HAP-1 (cell line): ENCODE measurements around the gene MADD.
A peak's percentile ranks its signal among the peaks of the same experiment; 100 is the strongest.

ENCODE experiments used
- DNase-seq, 2 experiments: peaks; one replicate each; pipeline ENCODE4 v3.0.0-alpha.2; 2016 to 2020; ENCODE audit warnings: low spot score in 2 of 2
- H3K27me3 ChIP-seq: fragments of 250-450 bp; sonication (Bioruptor Pico); 2 replicates; pipeline ENCODE4 v1.5.1; 2020; ENCODE audit warnings: low read depth, mild to moderate bottlenecking, moderate library complexity
- H3K36me3 ChIP-seq: fragments of 250-450 bp; sonication (Bioruptor Pico); replicated peaks from 2 replicates; pipeline ENCODE4 v1.5.1; 2020; ENCODE audit warnings: mild to moderate bottlenecking
- H3K4me1 ChIP-seq: fragments of 250-450 bp; sonication (Bioruptor Pico); 2 replicates; pipeline ENCODE4 v1.5.1; 2020; ENCODE audit warnings: mild to moderate bottlenecking
- H3K4me3 ChIP-seq: fragments of 250-450 bp; sonication (Bioruptor Pico); 2 replicates; pipeline ENCODE4 v1.5.1; 2020; ENCODE audit warnings: mild to moderate bottlenecking, moderate library complexity
- H3K9me3 ChIP-seq: fragments of 250-450 bp; sonication (Bioruptor Pico); 2 replicates; pipeline ENCODE4 v1.5.1; 2020; ENCODE audit warnings: mild to moderate bottlenecking, moderate library complexity
- in situ Hi-C: fragments of 300-500 bp; cut with MboI; formaldehyde crosslinking; loops from 3 replicates; pipeline ENCODE4 v1.14.3; 2020; ENCODE audit warnings: low sequenced_read_pairs, inconsistent platforms, mixed read lengths

Gene MADD

DNA sequence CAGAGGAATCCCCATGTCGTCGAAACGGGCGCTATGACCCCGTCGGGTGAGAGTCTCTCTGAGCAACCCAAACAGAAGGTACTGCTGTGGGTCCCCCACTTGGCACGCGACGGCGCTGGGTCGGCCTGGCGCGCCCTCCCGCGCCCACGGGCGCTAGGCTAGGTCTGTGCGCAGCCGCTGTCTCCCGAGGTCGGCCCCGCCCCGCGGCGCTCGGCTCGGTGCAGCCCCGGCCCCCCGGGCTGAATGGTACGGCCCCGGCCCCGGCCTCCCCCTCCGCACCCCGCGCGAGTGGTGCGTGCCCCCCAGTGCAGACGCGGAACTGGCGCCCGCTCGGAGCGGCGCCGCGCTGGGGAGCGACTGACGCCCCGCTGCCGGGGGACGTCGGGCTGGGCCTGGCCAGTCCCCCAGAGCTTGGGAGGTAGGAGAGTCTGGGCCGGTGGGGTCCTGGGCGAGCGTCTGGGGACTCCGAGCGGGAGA, at the start of gene MADD:
TSS of gene MADD (plus strand) at position 305 of the 477 bp plus-strand sequence.
- H3K4me3 ChIP-seq: peak within 1 kb of the TSS; percentile 57
- in situ Hi-C loops: loop anchor here (5.0 kb wide), 1 partner anchor 93 kb away; the partner anchor contains the start of gene ARFGAP2
- no peaks in the 10 kb centered on the region for H3K27me3 ChIP-seq
- peaks cover 19% of the 10 kb centered on the region for H3K4me1 ChIP-seq
- H3K9me3 ChIP-seq: no peaks in the 10 kb centered on the region
- H3K36me3 ChIP-seq: peaks cover 6% of the 10 kb centered on the region
- DNase-seq: peak; percentile 72 to 89

DNA sequence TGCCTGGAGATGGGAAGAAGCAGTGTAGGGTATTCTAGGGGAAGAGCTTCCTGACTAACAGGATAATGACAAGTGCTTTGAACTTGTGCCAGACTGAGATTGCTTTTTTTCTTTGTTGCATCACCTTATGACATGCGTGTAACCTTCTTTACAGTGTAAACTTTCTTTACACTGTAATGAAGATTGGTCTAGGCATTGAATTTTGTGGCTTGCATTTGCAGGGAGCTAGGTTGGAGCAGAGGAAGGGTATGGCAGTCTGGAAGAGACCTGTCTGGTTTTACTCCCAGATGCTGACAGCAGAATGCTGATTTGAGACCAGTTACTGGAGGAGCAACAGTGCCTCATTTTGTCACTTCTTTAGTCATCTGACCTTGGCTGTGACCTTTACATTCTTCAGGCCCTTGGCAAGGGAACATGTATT, 49.5 kb upstream of the MADD start:
- in situ Hi-C loops: no loop called here
- H3K9me3 ChIP-seq: no peaks in the 10 kb centered on the region
- peaks cover 15% of the 10 kb centered on the region for H3K4me1 ChIP-seq
- no peak for DNase-seq
- peaks cover 46% of the 10 kb centered on the region for H3K36me3 ChIP-seq
- H3K27me3 ChIP-seq: no peaks in the 10 kb centered on the region
- H3K4me3 ChIP-seq: no peak overlapping the region

DNA sequence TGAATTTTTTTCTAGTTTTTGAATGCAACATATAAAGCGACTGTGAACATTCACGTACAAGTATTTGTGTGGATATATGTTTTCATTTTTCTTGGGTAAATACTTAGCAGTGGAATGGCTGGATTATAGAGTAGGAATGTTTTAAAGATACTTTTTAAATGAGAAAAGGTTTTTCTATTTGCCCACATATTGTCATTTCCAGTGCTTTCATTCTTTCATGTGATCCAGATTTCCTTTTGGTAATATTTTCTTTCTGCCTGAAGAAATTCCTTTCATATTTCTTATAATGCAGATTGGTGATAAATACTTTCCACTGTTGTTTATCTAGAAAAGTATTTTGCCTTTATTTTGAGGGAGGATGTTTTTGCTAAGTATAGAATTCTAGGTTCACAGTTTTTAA, 47.2 kb upstream of the MADD start:
- in situ Hi-C loops: no loop called here
- no peaks in the 10 kb centered on the region for H3K9me3 ChIP-seq
- no peaks in the 10 kb centered on the region for H3K27me3 ChIP-seq
- no peak for DNase-seq
- H3K4me3 ChIP-seq: no peak overlapping the region
- peaks cover 48% of the 10 kb centered on the region for H3K36me3 ChIP-seq
- peaks cover 2% of the 10 kb centered on the region; the same call in 1 of the 2 replicates for H3K4me1 ChIP-seq

DNA sequence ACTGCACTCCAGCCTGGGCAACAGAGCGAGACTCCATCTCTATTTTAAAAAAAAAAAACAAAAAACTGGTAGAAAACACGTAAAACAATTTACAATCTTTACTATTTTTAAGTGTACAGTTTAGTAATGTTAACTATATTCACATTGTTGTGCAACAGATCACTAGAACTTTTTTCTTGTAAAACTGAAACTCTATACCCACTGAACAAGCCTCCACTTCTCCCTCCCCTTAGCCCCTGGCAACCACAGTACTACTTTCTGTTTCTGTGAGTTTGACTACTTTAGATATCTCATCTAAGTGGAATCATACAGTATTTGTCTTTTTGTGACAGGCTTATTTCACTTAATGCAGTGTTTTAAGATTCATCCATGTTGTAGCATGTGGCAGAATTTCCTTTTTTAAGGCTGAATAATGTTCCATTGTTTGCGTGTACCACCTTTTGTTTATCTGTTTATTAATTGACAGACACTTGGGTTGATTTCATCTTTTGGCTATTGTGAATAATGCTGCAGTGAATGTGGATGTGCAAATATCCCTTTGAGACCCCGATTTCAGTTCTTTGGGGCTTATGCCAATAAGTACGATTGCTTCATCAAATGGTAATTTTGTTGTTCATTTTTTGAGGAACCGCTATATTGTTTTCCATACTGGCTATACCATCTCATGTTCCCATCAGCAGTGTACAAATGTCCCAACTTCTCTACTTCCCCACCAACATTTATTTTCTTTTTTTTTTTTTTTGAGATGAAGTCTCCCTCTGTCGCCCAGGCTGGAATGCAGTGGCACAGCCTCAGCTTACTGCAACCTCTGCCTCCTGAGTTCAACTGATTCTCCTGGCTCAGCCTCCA, 44.2 kb upstream of the MADD start:
- in situ Hi-C loops: no loop called here
- no peak for DNase-seq
- peaks cover 34% of the 10 kb centered on the region for H3K36me3 ChIP-seq
- no peaks in the 10 kb centered on the region for H3K27me3 ChIP-seq
- H3K4me1 ChIP-seq: no peaks in the 10 kb centered on the region
- H3K9me3 ChIP-seq: no peaks in the 10 kb centered on the region
- no peak overlapping the region for H3K4me3 ChIP-seq

DNA sequence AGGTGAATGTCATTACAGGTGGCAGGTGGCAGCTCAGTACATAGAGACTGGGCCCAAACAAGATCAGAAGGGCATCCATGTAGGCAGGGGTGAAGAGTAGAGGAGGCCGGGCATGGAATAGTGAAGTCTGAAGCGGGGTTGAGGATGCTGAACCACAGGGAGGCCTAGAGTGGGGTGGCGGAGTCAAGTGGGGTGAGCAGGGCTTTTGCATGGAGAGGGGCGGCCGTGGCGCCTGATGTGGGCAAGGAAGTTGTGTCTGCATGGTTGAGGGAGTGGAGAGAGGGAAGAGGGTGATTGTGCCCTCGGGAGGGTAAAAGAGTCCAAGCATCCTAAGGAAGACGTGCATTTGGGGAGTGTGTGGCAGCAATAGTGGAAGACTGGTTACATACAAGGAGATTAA, 40.8 kb upstream of the MADD start:
- H3K36me3 ChIP-seq: peaks cover 26% of the 10 kb centered on the region

DNA sequence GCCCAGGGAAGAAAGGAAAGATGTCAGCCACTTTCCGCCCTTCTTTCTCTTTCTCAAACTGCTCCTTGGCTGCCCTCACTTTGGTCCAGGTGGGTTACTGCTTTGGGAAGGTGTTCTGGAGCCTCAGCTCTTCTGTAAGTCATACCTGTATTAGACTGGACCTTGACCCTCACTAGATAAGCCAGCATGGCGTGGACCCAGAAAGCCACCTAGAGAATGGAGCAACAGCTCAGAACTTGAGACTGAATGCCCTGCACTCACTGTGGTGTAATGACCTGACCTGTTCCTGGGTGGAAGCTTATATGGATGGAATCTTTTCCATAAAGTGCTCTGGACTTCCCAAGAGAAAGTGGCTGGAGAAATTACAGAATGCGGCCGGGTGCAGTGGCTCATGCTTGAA, 36.9 kb upstream of the MADD start:
- Histone ChIP-seq H3K27me3 (no peaks in the 10 kb centered on the region), H3K4me1 (no peaks in the 10 kb centered on the region), H3K9me3 (no peaks in the 10 kb centered on the region), H3K36me3 (peaks cover 28% of the 10 kb centered on the region), H3K4me3 (no peak overlapping the region)
- DNase-seq: no peak
- in situ Hi-C loops: no loop called here

More for the DNA sequence above, 40.8 kb upstream of the MADD start:
- no peaks in the 10 kb centered on the region for H3K27me3 ChIP-seq
- H3K4me1 ChIP-seq: no peaks in the 10 kb centered on the region
- in situ Hi-C loops: no loop called here
- H3K9me3 ChIP-seq: no peaks in the 10 kb centered on the region
- no peak overlapping the region for H3K4me3 ChIP-seq
- DNase-seq: no peak

DNA sequence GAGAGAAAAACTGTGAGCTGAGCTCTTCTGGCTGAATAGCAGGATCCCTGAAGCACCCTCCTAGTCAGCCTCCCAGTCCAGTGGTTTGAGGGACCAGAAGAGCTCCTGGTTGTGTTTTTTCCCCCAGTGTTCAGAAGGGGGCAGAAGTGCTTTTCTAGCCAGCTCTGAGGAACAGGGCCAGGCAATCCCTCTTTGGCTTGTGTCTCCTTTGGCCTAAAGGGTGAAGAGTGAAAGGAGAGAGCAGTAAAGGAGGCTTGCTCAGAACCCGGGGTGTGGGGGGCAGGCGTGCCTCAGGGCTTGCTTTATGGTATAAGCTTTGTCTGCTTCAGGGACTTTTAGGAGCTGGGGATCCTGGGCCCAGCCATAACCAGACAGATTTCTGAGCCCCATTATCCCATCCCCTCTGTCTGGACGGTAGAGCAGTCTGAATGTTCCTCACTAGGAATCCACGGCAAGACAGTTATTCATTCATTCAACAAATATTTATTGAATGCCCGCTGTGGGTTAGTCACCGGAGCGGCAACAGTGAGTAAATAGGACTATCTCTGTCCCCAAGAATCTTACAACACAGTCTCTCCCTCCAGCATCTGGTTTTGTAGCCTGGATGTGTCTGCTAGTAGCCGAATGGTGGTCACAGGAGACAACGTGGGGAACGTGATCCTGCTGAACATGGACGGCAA, 35.8 kb upstream of the MADD start:
- in situ Hi-C loops: no loop called here
- DNase-seq: no peak
- H3K36me3 ChIP-seq: peaks cover 35% of the 10 kb centered on the region
- H3K4me1 ChIP-seq: no peaks in the 10 kb centered on the region
- H3K9me3 ChIP-seq: no peaks in the 10 kb centered on the region
- H3K4me3 ChIP-seq: no peak overlapping the region
- no peaks in the 10 kb centered on the region for H3K27me3 ChIP-seq

DNA sequence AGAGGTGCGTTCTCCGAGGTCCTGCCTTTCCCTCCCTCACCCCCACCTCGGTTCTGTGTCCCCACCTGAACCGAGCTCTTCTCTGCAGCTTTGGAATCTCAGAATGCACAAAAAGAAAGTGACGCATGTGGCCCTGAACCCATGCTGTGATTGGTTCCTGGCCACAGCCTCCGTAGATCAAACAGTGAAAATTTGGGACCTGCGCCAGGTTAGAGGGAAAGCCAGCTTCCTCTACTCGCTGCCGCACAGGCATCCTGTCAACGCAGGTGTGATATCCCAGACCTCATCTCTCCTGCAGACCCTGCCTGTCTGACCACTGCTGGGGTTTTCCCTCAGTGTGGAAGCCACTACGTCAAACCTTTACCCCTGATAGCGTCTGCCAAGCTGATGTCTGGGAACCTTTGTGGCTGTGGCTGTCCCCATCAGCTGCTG, 35.2 kb upstream of the MADD start:
- H3K9me3 ChIP-seq: no peaks in the 10 kb centered on the region
- DNase-seq: no peak
- H3K27me3 ChIP-seq: no peaks in the 10 kb centered on the region
- in situ Hi-C loops: no loop called here
- no peaks in the 10 kb centered on the region for H3K4me1 ChIP-seq
- peaks cover 40% of the 10 kb centered on the region for H3K36me3 ChIP-seq
- no peak overlapping the region for H3K4me3 ChIP-seq

DNA sequence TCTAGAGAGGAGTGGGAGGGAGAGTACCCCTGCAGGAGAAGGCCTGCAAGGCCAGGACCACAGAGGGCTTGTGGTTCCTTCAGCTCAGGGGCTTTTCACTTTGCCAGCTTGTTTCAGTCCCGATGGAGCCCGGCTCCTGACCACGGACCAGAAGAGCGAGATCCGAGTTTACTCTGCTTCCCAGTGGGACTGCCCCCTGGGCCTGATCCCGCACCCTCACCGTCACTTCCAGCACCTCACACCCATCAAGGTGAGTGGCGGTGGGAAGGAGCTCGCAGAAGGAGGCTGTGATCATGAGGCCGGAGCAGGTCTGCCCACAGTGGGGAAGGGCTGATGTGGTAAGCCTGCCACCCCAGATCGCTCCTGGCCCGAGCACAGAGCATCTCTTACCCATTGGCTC, 34.8 kb upstream of the MADD start:
- H3K9me3 ChIP-seq: no peaks in the 10 kb centered on the region
- no peak overlapping the region for H3K4me3 ChIP-seq
- H3K36me3 ChIP-seq: peaks cover 45% of the 10 kb centered on the region
- in situ Hi-C loops: no loop called here
- no peak for DNase-seq
- H3K27me3 ChIP-seq: no peaks in the 10 kb centered on the region
- H3K4me1 ChIP-seq: no peaks in the 10 kb centered on the region

DNA sequence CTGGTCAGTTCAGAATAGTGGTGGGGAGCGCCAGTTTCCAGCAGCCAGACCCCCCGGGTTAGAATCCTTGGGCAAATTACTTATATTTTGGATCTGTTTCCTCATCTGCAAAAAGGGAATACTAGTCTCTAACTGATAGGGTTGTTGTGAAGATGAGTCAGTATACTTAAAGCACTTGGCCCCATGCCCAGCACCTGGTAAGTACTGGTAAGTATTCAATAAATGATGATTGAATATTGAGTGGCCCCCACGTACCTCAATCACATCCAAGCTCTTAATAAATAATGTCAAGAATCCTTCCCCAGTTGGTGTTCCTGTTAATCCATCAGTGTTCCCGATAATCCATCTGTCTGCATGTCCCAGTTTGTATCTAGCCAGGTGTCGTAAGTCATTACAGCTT, 33.5 kb upstream of the MADD start:
- no peak for DNase-seq
- Histone ChIP-seq H3K4me1 (no peaks in the 10 kb centered on the region), H3K27me3 (no peaks in the 10 kb centered on the region), H3K9me3 (no peaks in the 10 kb centered on the region), H3K36me3 (peaks cover 53% of the 10 kb centered on the region), H3K4me3 (no peak overlapping the region)
- in situ Hi-C loops: no loop called here

DNA sequence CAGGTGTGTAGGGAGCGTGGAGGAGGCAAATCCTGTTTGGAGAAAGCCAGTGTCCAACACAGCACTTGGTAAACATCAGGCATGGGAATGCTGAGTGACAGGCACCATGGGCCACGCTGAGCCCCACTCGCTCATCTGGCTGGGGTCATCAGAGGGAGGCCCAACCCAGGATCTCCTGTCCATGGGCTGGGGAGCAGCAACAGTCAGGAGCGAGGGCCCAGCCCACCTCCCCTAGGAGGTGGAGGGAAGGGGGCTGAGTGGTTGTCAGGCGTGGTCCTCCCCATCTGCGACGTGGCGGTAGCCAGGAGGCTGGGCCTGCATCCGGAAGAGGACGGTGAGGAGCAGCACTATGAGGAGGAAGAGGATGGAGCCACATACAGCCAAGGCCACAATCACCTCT, 30.1 kb upstream of the MADD start:
- Histone ChIP-seq H3K4me3 (no peak overlapping the region), H3K36me3 (peaks cover 66% of the 10 kb centered on the region), H3K4me1 (no peaks in the 10 kb centered on the region), H3K27me3 (no peaks in the 10 kb centered on the region), H3K9me3 (no peaks in the 10 kb centered on the region)
- DNase-seq: no peak
- in situ Hi-C loops: no loop called here

DNA sequence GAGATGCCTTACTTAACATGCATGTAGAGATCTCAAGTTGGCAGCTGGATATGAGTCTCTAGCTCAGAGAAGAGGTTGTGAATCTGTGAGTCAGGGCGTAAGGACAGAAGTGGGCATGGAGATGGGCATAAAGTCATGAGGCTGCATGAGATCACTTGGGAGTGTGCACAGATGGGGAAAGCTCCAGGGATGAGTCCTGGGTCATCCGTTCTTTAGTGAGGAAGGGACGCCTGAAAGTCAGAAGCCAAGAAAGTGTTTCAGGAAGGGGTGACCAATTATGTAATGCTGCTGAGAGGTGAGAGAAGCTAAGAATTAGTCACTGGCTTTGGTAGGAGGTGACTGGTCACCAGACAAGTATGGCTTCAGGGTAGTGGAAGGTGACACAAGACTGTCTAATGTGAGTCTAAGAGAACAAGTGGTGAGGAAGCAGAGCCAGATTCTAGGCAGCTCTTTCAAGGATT, 28.1 kb upstream of the MADD start:
- no peak for DNase-seq
- peaks cover 76% of the 10 kb centered on the region for H3K36me3 ChIP-seq
- no peaks in the 10 kb centered on the region for H3K27me3 ChIP-seq
- in situ Hi-C loops: no loop called here
- no peak overlapping the region for H3K4me3 ChIP-seq
- no peaks in the 10 kb centered on the region for H3K9me3 ChIP-seq
- no peaks in the 10 kb centered on the region for H3K4me1 ChIP-seq

DNA sequence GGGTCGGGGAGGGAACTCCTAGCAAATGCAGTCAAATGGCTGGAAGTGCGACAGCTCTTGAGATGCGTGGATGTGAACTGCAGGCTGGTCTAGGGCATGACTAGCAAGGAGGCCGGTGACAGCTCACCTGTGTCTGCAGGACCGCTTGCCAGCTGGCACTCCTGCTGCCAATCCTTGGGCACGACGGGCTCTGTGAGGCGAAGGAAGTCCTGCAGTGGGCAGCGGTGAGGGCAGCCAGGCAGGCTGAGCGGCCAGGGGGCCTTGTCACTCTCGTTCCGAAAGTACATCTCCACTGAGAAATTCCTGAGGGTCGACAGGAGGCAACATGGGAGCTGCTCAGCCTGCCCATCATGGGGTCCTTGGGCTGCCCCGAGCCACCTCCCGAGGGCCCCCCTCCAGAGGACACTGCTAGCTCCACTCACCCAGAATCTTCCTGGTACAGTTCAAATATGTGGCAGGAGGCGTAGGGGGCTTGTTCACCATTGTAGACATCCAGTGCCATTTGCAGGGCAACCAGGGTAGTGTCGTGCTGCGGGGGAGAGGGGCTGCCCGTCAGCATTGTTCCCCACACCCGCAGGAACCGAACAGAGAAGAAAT, 27.2 kb upstream of the MADD start:
- Histone ChIP-seq H3K36me3 (peaks cover 81% of the 10 kb centered on the region), H3K9me3 (no peaks in the 10 kb centered on the region), H3K4me1 (peaks cover 3% of the 10 kb centered on the region; the same call in 1 of the 2 replicates), H3K27me3 (no peaks in the 10 kb centered on the region), H3K4me3 (no peak overlapping the region)
- no peak for DNase-seq
- in situ Hi-C loops: no loop called here

DNA sequence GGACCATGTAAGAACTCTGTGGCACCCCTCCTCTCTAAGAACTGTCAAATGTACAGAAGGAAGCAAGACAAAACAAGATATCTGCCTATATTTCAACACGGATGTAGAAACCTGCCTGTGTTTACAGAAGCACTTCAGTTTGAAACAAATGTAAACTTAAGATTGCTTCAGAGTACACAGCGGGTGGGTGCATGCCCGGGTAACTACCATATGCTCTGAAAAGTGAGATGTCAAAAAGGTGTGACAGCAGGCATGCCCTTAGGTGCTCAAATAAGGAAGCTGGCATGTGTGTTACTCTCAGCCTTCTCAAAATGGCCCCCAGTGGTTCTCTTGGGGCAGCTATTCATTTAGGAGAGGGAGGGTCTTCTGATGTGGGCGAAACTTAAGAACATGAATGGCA, 26.5 kb upstream of the MADD start:
- Histone ChIP-seq H3K27me3 (no peaks in the 10 kb centered on the region), H3K4me1 (peaks cover 6% of the 10 kb centered on the region; the same call in 1 of the 2 replicates), H3K9me3 (no peaks in the 10 kb centered on the region), H3K36me3 (peaks cover 75% of the 10 kb centered on the region), H3K4me3 (no peak overlapping the region)
- DNase-seq: no peak
- in situ Hi-C loops: no loop called here
